Stimulated activated CD4-positive, alpha-beta T cell treated with anti-CD3 and anti-CD28 coated beads, Interleukin-4, amount 100 ng/mL, for 24 hours (primary cell): ENCODE results near the gene STEAP1B.

Source experiments
- DNase-seq: peaks from one replicate; pipeline ENCODE4 v3.0.0-alpha.2; 2020

STEAP1B gene

DNA sequence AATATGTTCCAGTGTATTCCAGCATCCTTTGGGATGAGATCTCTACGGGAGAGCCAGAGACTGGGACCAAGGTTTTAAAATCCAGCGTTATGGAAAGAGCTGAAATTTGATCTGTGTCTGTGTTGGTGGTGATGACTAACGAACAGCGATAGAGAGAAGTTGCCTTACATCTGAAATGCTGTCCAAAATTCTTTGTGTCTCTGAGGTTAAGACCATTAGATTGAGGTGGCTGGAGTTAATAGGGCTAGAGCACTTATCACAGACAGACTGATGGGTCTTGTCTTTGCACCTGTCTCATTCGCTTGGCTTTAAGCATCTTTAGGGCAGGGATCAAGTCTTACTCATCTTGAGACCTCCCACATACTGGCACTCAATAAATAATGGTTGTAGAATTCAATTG is 102.0 kb downstream of the STEAP1B start:
- DNase-seq = no peak

DNA sequence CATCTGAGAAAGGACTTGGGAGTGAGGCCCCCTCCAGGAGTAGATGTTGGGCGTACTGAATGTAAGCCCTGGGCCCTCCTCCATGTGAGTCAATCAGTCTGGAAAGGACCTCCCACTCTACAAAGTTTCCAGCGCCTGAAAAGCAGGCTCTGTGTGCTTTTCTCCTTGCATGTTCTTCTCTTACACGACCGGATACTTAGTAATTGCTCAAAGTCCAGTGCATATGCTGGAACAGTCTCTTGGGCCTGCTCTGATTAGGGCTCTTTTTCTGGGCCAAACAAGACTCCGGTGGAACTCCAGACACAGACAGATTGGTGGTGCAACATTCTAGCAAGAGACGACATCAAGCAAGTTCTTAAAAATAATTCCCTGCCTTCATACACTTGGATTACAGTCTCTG is 104.8 kb downstream of the STEAP1B start:
- DNase-seq = no peak

DNA sequence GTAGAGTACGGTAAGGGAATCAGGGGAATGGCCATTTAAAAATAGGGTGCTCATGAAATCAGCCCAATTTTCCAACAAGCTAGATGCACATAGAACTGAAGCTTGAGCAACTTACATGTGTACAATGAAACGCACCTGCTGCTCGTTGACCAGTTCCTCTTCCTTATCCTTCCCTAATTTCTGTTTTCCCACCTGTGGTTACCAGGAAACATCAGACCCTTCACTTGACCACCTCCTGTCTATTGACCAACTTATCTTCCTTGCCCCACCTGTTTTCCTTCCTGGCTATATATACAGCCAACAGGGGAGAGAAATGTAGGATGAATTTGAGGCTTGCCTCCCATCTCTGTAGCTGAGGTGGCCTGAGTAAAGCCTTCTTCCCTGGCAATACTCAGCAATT is 105.2 kb downstream of the STEAP1B start:
- DNase-seq = no peak

DNA sequence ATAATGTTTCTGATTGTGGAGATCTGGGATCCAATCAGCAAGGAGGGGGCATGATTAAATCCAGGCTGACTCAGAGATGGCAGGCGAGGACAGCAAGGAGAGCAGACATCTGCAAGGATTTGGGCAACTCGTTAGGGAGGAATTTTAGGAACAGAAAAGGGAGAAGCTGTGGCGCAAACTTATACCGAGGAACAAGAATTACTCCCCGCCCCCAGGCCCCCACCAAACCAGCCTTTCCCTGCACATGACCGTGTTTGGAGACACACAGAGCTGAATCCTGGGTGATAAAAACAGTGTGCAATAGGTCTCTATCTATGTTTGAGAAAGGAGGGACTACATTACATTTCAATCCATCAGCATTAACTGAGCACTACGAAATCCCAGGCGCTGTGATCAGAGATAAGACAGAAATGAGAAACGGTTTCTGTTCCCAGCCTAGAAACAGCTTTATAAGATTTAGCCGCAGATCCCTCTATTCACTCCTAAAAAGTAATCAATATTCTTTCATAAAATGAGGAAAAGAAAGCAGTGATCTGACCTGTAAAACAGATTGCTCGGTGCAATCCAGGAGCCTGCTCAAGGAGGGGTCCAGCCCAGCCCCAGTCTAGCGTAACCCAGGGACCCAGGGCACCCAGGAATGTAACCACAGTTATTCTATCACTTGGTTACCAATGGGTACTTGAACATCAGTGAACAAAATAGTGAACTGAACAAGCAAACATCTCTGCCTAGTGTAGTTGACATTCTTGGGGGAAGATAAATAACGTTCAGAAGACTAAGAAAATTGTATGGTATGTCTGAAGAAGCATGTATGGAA is 105.9 kb downstream of the STEAP1B start:
- DNase-seq = no peak

DNA sequence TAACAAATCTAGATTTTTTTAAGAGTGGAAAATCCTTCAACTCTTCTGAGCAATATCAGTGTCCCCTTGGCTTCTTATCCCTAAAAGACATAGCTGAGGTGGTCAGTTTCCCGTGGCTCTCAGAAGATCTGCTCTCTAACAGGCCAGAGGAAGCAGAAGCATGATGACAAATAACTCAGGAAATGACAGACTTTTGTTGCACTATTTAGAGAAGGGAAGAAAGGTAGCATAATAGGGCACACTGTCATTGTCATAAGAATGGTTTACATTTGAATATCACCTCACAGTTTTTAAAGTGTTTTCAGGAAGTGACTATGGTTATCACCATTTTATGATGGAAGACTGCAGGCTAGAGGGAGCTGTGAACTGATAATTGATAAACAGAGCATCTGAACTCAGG is 109.5 kb downstream of the STEAP1B start:
- no peak for DNase-seq

DNA sequence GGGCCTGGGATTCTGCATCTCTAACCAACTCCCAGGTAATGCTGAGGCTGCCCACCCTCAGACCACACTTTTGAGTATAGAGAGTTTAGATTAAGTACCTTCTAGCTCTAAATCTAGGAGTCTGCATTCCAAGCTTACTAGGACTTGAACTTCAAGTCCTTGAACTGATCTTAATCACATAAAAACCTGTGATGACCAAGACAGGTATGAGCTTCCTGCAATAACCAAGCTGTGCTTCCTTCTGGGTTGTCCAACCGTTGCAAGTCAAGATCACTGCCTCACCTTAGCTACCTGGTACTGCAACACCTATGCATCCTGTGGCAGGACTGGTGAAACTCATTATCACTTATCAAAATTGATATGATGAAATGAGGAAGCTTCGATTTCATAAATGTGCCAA is 110.1 kb downstream of the STEAP1B start:
- DNase-seq = no peak

DNA sequence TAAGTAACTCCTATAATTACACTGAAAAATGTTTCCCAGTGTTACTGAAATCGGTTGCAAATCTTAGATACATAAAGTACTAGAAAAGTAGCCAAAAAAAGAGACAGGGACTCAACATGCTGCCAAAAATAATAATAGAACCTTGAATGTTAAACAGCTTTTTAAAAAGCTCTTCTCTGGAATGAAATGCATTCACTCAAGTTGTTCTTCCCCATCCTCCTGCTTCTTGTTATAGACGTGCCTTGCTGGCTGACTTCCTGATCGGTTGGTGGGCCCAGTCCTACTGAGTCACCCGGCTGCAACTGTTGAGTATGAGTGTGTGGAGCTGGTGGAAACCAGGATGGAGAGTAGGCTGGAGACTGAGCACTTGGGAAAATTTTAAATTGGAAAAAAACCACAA is 112.4 kb downstream of the STEAP1B start:
- DNase-seq = no peak

DNA sequence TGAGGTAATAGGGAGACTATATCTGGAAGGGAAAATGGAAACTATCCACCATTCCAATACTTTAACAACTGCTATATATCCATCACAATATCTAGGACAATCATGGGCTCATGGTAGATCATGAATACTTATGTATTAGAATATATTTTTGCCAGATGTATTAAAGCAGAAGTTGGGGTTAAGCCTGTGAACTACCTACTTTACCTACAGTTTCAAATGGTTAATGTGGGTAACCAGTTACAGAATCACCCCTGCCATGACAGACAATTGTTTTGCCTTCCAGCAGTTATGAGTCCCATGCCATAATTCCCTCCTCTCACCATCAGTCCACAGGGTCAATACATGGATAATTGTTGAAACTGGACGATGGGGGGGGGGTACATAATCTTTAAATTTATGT is 113.1 kb downstream of the STEAP1B start:
- no peak for DNase-seq

DNA sequence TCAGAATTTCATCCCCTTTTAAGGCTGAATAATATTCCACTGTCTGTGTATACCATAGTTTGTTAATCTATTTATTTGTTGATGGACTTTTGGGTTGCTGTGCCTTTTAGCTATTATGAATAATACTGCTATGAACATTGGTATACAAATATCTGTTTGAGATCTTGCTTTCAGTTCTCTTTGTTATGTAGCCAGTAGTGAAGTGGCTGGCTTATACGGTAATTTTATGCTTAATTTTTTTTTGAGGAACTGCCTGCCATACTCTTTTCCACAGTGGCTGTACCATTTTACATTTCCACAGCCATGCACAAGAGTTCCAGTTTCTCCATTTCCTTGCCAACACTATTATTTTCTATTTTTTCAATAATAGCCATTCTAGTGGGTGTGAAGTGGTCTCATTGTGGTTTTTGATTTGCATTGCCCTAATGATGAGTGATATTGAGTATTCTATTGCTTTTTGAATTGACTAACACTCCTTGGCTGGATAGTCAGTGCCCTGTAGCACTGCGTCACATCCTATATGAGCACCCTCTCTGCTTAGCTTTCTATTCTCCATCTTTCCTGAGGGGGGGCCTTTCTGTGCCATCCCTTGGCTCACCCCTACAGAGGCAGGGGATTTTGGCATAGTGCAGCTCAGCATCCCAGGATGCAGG is 113.7 kb downstream of the STEAP1B start:
- no peak for DNase-seq

DNA sequence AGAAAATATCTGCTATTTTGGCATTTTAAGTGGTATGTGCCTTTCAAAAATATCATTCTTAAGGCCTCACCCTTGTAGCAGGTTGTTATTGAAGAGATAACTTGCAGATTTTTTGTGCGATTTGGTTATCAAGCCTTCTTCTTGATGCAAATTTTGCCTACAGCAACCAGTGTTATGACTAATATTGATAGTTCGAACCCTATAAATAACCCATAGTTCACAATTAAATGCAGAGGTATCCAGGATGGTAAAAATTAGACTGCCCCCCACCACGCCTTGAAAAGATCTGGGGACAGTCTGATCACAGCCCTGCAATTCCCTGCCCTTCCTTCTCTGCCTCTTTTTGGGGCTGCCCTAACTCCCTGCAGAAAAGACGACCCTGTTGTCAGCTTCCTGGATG is 114.7 kb downstream of the STEAP1B start:
- no peak for DNase-seq

DNA sequence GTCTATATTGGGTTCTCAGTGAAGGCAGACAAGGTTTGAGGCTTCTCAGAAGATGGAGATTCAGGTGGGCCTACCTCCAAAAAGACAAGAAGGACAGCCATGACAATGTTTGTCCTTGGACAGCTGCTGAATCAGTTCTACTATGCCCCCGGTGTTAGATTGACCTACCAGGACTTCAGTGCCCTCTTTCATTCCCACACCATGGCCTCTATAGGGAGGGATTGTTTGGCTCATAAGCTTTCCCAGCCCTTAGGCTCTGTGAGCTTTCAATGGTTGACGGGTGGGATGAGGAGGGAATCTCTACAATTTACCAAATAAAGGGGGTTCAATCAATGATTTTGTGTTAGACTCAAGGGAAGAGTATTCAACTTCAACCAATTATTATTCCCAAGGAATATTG is 119.7 kb downstream of the STEAP1B start:
- no peak for DNase-seq

DNA sequence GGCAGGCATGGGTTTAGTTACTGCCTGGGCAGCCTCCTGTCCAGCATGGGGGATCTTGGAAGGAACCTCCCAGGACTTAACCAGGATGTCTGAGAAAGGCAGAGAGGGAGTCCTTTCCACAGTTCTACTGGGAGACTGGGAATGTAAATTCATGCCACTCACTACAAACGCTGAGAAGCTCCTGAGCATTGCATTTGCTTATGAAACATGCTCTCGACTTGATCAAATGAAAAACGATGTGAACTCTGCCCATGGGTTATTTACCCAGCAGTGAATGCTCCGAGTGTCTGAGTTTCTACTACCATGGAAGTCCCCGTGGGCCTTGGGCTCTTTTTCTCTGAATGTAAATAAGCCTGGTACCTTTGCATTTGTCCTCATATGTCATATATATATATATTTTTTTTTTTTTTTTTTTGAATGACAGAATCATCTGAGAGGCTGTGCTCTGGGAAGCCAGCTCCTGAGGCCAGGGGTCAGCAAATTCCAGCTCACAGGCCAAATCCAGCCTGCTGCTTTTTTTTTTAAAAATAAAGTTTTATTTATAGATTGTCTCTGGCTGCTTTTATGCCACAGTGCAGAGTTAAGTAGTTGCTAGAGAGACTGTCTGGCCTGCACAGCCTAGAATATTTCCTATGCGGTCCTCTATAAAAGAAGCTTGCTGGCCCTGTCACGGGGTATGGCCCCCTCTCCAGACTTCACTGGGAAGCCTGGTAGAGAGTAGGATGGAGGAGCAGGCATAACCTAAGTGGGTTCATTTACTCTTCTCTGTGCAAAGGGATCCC is 121.6 kb downstream of the STEAP1B start:
- DNase-seq = no peak

DNA sequence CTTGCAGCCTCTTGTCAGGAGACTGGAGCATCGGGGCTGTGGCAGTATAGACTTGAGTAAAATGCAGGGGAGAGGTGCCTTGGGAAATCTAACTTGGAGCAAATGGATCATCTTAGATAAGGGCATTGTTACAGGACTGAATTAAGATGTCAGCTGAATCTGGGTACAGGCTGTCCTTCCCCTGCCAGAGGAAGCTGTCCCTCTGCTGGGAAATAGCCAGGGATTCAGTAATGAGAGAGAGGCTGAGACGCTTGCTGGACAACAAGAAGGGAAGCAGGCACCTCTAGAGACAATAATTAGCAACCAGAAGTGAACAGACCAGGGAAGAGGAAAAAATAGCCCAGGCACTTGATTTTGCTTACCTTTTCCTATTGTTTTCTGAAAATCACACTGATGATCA is 122.3 kb downstream of the STEAP1B start:
- no peak for DNase-seq

DNA sequence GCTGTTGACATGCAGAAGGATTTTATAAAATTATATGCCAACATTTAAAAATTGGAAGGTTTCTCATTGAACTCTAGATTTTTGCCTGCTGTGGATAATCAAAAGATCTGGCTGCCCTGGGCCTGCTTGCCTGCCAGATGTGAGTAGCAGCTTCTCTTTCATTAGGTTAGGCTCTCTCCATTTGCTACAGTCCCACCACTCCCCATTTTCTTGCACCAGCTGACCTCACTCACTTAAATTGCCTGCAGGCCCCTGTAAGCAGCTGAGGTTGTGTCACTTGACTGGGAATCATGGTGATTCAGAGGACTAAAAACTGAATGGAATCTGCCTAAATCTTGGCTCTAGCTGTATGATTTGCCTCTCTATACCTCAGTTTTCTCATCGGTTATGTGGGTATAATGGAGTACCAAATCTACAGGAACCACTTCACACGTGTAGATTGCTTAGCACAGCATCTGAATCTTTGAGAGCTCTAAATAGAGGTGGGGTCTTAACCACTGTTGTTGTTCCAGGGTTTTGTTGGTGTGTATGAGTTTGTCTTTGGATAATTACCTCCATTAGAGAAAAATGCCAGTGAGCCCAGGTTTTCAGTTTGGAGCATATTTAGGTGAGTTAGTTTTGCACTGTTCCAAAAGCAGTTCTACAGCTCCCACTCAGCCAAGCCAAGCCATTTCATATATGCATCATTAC is 124.5 kb downstream of the STEAP1B start:
- no peak for DNase-seq

DNA sequence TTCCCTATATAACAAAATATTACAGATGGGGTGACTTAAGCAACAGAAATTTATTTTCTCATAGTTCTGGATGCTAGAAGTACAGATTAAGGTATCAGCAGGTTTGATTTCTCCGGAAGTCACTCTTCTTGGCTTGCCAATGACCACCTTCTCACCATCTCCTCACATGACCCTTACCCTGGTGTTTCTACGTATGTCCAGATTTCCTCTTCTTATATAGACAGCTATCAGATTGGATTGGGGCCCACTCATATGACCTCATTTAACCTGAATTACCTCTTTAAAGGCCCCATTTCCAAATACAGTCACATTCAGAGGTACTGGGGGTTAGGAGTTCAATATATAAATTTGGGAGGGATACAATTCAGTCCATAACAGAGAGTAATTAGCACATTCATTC is 126.1 kb downstream of the STEAP1B start:
- DNase-seq = no peak

DNA sequence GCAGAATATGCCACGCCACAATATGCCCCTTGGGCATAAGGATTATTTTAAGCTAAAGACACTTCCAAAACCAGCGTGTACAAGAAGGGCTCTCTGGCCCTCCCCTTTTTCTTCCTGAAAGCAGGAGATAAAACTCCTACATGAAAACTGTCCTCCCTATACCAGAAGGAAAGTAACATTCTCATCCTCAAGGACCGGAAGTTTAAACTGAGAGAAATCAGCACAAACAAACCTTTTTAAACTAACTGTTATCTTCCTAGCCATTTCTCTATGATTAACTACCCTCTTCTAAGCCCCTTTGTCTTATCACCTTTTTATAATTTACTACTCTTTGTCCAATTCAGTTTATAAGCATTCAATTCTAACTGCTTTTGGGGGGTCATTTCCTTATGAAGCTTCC is 126.6 kb downstream of the STEAP1B start:
- DNase-seq = no peak

DNA sequence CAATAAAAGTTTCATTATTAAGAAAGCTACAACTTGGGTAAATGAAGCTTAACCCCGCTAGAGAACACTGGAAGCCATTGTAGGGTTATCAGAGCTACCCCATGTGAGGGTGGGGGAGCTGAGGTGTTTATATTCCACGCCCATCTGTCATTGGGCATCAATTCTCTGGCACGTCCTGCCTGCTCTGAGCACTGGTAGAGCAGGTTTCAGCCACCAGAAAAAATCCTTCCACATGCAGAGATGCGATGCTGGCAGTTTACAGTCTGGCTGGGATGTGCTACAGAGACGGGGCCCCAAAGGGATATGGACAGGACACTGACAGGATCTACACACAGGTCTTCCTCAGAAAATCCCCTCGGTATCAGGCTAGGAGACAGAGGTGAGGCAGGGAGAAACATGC is 127.1 kb downstream of the STEAP1B start:
- DNase-seq = no peak

DNA sequence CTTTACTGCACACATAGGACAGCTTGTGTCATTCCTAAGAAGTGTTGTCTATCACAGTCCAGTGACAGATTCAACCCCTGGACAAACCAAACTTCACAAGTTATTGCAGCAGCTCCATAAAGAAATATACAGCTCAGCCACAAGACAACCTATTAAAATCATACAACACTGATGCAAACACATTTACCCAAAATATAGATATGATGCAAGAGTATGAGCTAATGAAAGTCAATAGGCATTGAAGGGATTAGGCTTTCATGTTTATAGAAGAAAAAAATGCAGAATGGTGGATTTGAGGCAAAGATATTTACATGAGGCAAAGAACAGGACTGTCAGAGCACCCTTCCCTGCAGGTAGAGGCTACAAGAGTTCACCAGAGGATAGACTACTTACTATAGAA is 128.1 kb downstream of the STEAP1B start:
- DNase-seq = no peak
